PC-9 (cell line): ENCODE data around the gene CUX1. TPM values are rescaled to one million over a fixed set of nuclear protein-coding genes. Genes with fewer than 3 reads are reported as not detected.

Source experiments
- BruUV-seq: library from RNA; stranded (reverse); fragments of 400-500 nt; replicated peaks from 2 replicates; lab custom pipeline; 2021; lab: Mats Ljungman, UMichigan
- CTCF ChIA-PET: fragments of 300-600 bp; sonication (Branson Sonifier 250); formaldehyde crosslinking; loops from one replicate; lab custom pipeline; 2022; ENCODE audit warnings: antibody characterized with exemption; lab: Charles Lee
- POLR2A ChIA-PET: fragments of 300-600 bp; sonication (Branson Sonifier 250); formaldehyde crosslinking; loops from one replicate; lab custom pipeline; 2022; ENCODE audit warnings: antibody characterized with exemption; ENCODE audit not compliant: unreplicated experiment; lab: Charles Lee
- DNase-seq, 2 experiments: peaks; one replicate each; pipeline versions ENCODE4 v3.0.0 to v3.0.0-alpha.2; 2015 to 2022; ENCODE audit warnings: mixed read lengths in 1 of 2
- H2AFZ ChIP-seq: fragments of 200-600 bp; sonication (generic); 2 replicates; pipeline ENCODE4 v1.8.1; 2017; ENCODE audit warnings: antibody characterized with exemption
- H3F3A ChIP-seq: fragments of 200-600 bp; sonication (generic); 2 replicates; pipeline ENCODE4 v1.8.1; 2017; ENCODE audit warnings: antibody characterized with exemption, mild to moderate bottlenecking, low read depth; ENCODE audit not compliant: insufficient read depth
- H3K27ac ChIP-seq: fragments of 200-600 bp; sonication (generic); 2 replicates; pipeline ENCODE4 v1.6.1; 2016; ENCODE audit warnings: mixed run types
- H3K27me3 ChIP-seq: fragments of 200-600 bp; sonication (generic); 2 replicates; pipeline ENCODE4 v1.6.1; 2016; ENCODE audit warnings: low read depth, mixed run types; ENCODE audit not compliant: insufficient read depth
- H3K36me3 ChIP-seq: fragments of 200-600 bp; sonication (generic); 2 replicates; pipeline ENCODE4 v1.6.1; 2016; ENCODE audit warnings: low read depth, mixed run types
- H3K4me1 ChIP-seq: fragments of 200-600 bp; sonication (generic); replicated peaks from 2 replicates; pipeline ENCODE4 v1.6.1; 2016; ENCODE audit warnings: mixed run types; ENCODE audit not compliant: insufficient read depth
- H3K4me2 ChIP-seq: fragments of 200-600 bp; sonication (generic); 2 replicates; pipeline ENCODE4 v1.6.1; 2017; ENCODE audit warnings: mixed run types
- H3K4me3 ChIP-seq: fragments of 200-600 bp; sonication (generic); 2 replicates; pipeline ENCODE4 v1.6.1; 2016; ENCODE audit warnings: mixed run types
- H3K79me2 ChIP-seq: fragments of 200-600 bp; sonication (generic); 2 replicates; pipeline ENCODE4 v1.6.1; 2017; ENCODE audit warnings: low read depth, mixed run types
- H3K9me2 ChIP-seq: fragments of 200-600 bp; sonication (generic); 2 replicates; pipeline ENCODE4 v1.8.1; 2017; ENCODE audit warnings: mild to moderate bottlenecking; ENCODE audit not compliant: insufficient read depth
- H3K9me3 ChIP-seq: fragments of 200-600 bp; sonication (generic); 2 replicates; pipeline ENCODE4 v1.8.1; 2016; ENCODE audit warnings: low read depth; ENCODE audit not compliant: insufficient read depth
- H4K20me1 ChIP-seq: fragments of 200-600 bp; sonication (generic); 2 replicates; pipeline ENCODE4 v1.8.1; 2017; ENCODE audit not compliant: insufficient read depth
- EZH2 ChIP-seq: fragments of 200-600 bp; sonication (generic); IDR thresholded peaks from 2 replicates; pipeline ENCODE4 v1.8.0; 2017; ENCODE audit warnings: antibody characterized with exemption, low read depth
- intact Hi-C: fragments of 100-400 bp; cut with micrococcal nuclease; formaldehyde crosslinking; loops from one replicate; pipeline ENCODE4 v1.10.0; 2022; ENCODE audit not compliant: unreplicated experiment
- total RNA-seq: library from RNA; stranded (reverse); gene quantifications from 2 replicates; pipeline ENCODE4 v1.2.3, GENCODE V29; 2021
- TF ChIP-seq, protein P1 (sequence below): fragments of 200-600 bp; sonication (generic); conservative IDR thresholded peaks from 2 replicates; pipeline ENCODE4 v1.6.1; 2017; ENCODE audit warnings: mixed run types, antibody characterized with exemption, mild to moderate bottlenecking, moderate library complexity

Gene CUX1
- total RNA-seq, 1 experiment from 2014 or later, result 83.3 TPM

DNA sequence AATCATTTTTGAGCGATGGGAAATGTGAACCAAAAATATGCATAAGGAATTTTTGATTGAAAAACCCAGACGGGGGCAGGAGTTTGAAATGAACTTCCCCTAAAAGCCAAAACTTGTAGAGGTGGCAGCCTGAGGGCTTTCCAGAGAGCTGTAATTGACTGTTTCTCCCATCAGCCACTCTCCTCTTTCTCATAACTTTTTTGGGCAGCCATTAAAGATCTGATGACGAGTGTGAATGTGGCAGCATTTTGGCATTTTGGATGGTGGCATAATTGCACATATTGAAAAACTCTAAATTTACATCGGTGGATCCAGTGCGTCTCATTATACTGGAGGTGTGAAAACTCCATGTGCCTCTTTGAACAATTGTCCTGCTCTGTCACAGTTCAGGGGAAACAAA, 159.0 kb downstream of the CUX1 start:
- Histone ChIP-seq H3K9me2 (no peaks in the 10 kb centered on the region), H3K36me3 (no peaks in the 10 kb centered on the region), H2AFZ (no peak overlapping the region), H3K79me2 (no peaks in the 10 kb centered on the region), H3K9me3 (no peaks in the 10 kb centered on the region), H3K4me1 (peaks cover 2% of the 10 kb centered on the region), H3K27me3 (no peaks in the 10 kb centered on the region), H4K20me1 (no peaks in the 10 kb centered on the region; the same call in 1 of the 2 replicates), H3K4me2 (no peak overlapping the region), H3F3A (no peaks in the 10 kb centered on the region; the same call in 1 of the 2 replicates), H3K4me3 (no peak overlapping the region), H3K27ac (no peak overlapping the region)
- ChIA-PET POLR2A (interaction anchor here (0.7 kb wide), 1 partner anchor 349 kb away, joined by 5 read pairs; no protein-coding TSS in a partner anchor), CTCF (no interaction called here)
- no peak for TF ChIP-seq EZH2
- TF ChIP-seq, protein P1, sequence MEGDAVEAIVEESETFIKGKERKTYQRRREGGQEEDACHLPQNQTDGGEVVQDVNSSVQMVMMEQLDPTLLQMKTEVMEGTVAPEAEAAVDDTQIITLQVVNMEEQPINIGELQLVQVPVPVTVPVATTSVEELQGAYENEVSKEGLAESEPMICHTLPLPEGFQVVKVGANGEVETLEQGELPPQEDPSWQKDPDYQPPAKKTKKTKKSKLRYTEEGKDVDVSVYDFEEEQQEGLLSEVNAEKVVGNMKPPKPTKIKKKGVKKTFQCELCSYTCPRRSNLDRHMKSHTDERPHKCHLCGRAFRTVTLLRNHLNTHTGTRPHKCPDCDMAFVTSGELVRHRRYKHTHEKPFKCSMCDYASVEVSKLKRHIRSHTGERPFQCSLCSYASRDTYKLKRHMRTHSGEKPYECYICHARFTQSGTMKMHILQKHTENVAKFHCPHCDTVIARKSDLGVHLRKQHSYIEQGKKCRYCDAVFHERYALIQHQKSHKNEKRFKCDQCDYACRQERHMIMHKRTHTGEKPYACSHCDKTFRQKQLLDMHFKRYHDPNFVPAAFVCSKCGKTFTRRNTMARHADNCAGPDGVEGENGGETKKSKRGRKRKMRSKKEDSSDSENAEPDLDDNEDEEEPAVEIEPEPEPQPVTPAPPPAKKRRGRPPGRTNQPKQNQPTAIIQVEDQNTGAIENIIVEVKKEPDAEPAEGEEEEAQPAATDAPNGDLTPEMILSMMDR, result no peak
- no TSS peak for BruUV-seq
- DNase-seq, result no peak
- intact Hi-C loops, result no loop called here

DNA sequence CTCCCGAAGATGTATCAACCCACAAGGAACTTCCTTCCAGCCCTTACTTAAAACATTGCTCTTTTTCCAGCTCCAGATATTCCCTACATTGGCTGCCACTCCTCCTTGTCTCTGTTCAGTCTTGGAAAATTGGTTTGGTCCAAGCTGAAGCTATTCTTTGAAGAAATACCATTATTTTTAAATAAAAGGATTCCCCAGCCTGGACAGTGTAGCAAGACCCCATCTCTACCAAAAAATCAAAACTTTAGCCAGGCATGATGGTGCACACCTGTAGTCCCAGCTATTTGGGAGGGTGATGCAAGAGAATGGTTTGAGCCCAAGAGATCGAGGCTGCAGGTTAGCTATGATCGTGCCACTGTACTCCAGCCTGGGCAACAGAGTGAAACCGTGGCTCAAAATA, 159.8 kb downstream of the CUX1 start:
- intact Hi-C loops, result no loop called here
- CTCF ChIA-PET, result no interaction called here

DNA sequence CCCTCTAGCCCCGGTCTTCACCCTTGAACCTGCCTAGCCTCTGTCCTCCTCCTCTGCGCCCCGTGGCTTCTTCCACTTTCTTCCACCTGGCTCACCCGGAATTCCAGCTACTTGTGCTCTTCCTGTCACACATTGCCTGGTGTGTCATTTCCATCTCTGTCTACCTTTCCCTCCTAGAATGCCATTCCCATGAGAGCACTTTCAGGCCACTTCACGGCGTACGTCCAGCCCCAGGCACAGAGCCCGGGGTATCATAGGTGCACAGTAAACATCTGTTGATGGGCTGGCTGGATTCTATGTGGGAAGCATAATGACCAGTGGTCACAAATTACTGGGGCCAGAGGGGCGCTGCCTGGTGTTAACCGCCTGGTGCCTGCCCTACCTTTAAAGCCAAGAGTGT, 161.3 kb downstream of the CUX1 start:
- BruUV-seq, result no TSS peak
- POLR2A ChIA-PET, result no interaction called here
- CTCF ChIA-PET, result no interaction called here
- no peaks in the 10 kb centered on the region; the same call in 1 of the 2 replicates for H4K20me1 ChIP-seq
- H3K4me1 ChIP-seq, result peaks cover 12% of the 10 kb centered on the region
- no peak overlapping the region for H3K27ac ChIP-seq
- H3K9me2 ChIP-seq, result no peaks in the 10 kb centered on the region
- intact Hi-C loops, result no loop called here
- no peaks in the 10 kb centered on the region for H3K9me3 ChIP-seq
- TF ChIP-seq, protein P1, result no peak
- no peak for TF ChIP-seq EZH2
- H3K79me2 ChIP-seq, result no peaks in the 10 kb centered on the region
- H3F3A ChIP-seq, result no peaks in the 10 kb centered on the region; the same call in 1 of the 2 replicates
- H3K4me2 ChIP-seq, result no peak overlapping the region
- no peak for DNase-seq
- H3K27me3 ChIP-seq, result no peaks in the 10 kb centered on the region
- H2AFZ ChIP-seq, result no peak overlapping the region
- no peaks in the 10 kb centered on the region for H3K36me3 ChIP-seq
- no peak overlapping the region for H3K4me3 ChIP-seq

More for the DNA sequence above, 159.8 kb downstream of the CUX1 start:
- TF ChIP-seq EZH2, result no peak
- TF ChIP-seq, protein P1, result no peak
- H3K4me1 ChIP-seq, result peaks cover 10% of the 10 kb centered on the region
- POLR2A ChIA-PET, result no interaction called here
- no peak overlapping the region for H2AFZ ChIP-seq
- no peaks in the 10 kb centered on the region; the same call in 1 of the 2 replicates for H3F3A ChIP-seq
- no peaks in the 10 kb centered on the region for H3K9me3 ChIP-seq
- H3K79me2 ChIP-seq, result no peaks in the 10 kb centered on the region
- no TSS peak for BruUV-seq
- H3K4me3 ChIP-seq, result no peak overlapping the region
- no peak for DNase-seq
- no peaks in the 10 kb centered on the region; the same call in 1 of the 2 replicates for H4K20me1 ChIP-seq
- H3K4me2 ChIP-seq, result no peak overlapping the region
- H3K27me3 ChIP-seq, result no peaks in the 10 kb centered on the region
- H3K9me2 ChIP-seq, result no peaks in the 10 kb centered on the region
- no peak overlapping the region for H3K27ac ChIP-seq
- H3K36me3 ChIP-seq, result no peaks in the 10 kb centered on the region
